CD4-positive, alpha-beta memory T cell (primary cell): Measurements from ENCODE around the gene LYSET. TPM values are rescaled to one million over a fixed set of nuclear protein-coding genes. Genes with fewer than 3 reads are reported as not detected.

Source experiments
- CTCF ChIA-PET: fragments of 350-600 bp; sonication (Branson Sonifier 250); formaldehyde crosslinking; loops from one replicate; lab custom pipeline; 2021; ENCODE audit warnings: inconsistent platforms; ENCODE audit not compliant: partially characterized antibody; lab: Charles Lee
- POLR2A ChIA-PET: fragments of 350-600 bp; sonication (Branson Sonifier 250); formaldehyde crosslinking; loops from one replicate; lab custom pipeline; 2021; ENCODE audit not compliant: partially characterized antibody; lab: Charles Lee
- DNase-seq, 5 donors: peaks; one replicate each; pipeline versions ENCODE4 v3.0.0 to v3.0.0-alpha.2; 2020 to 2022; ENCODE audit warnings: mixed read lengths in 1 of 5
- H3K27ac ChIP-seq: one replicate; pipeline ENCODE4 v1.7.0; 2013; ENCODE audit warnings: low read depth, low read length
- H3K27me3 ChIP-seq: 2 replicates; pipeline ENCODE4 v1.7.0; 2013; ENCODE audit warnings: mild to moderate bottlenecking, low read length, moderate library complexity; ENCODE audit not compliant: insufficient read depth
- H3K36me3 ChIP-seq: 2 replicates; pipeline ENCODE4 v1.7.0; 2013; ENCODE audit warnings: mild to moderate bottlenecking, low read length, moderate library complexity; ENCODE audit not compliant: insufficient read depth
- H3K4me1 ChIP-seq: 2 replicates; pipeline ENCODE4 v1.7.0; 2013; ENCODE audit warnings: mild to moderate bottlenecking, low read length, moderate library complexity; ENCODE audit not compliant: insufficient read depth
- H3K4me3 ChIP-seq, 2 donors: one replicate each; pipeline ENCODE4 v1.7.0; 2013; ENCODE audit warnings: low read length in 2 of 2, mild to moderate bottlenecking in 1 of 2
- H3K9me3 ChIP-seq, 2 donors: one replicate each; pipeline ENCODE4 v1.7.0; 2013; ENCODE audit warnings: low read length in 2 of 2, control low read depth in 1 of 2; ENCODE audit not compliant: control insufficient read depth in 1 of 2
- H3K27ac Mint-ChIP-seq, 7 donors: one replicate each; pipeline ENCODE4 v1.8.0; 2020 to 2021; ENCODE audit warnings: mixed read lengths in 7 of 7, mild to moderate bottlenecking in 6 of 7, inconsistent platforms in 3 of 7, moderate library complexity in 3 of 7
- H3K27me3 Mint-ChIP-seq, 2 donors: one replicate each; pipeline ENCODE4 v1.8.0; 2020 to 2021; ENCODE audit warnings: mixed read lengths in 2 of 2
- H3K36me3 Mint-ChIP-seq, 2 donors: one replicate each; pipeline ENCODE4 v1.8.0; 2020 to 2021; ENCODE audit warnings: mixed read lengths in 2 of 2, inconsistent platforms in 1 of 2, mild to moderate bottlenecking in 1 of 2
- H3K4me1 Mint-ChIP-seq, 4 donors: one replicate each; pipeline ENCODE4 v1.8.0; 2020 to 2021; ENCODE audit warnings: mixed read lengths in 4 of 4, mild to moderate bottlenecking in 1 of 4
- H3K4me3 Mint-ChIP-seq, 8 donors: one replicate each; pipeline ENCODE4 v1.8.0; 2020 to 2021; ENCODE audit warnings: mixed read lengths in 8 of 8, mild to moderate bottlenecking in 7 of 8, moderate library complexity in 6 of 8, inconsistent platforms in 3 of 8
- H3K9me3 Mint-ChIP-seq, 8 donors: one replicate each; pipeline ENCODE4 v1.8.0; 2020 to 2021; ENCODE audit warnings: mixed read lengths in 8 of 8, mild to moderate bottlenecking in 5 of 8, inconsistent platforms in 3 of 8, moderate library complexity in 1 of 8
- intact Hi-C: fragments of 100-400 bp; cut with micrococcal nuclease; formaldehyde crosslinking; loops from one replicate; pipeline ENCODE4 v1.15.1; 2023
- polyA plus RNA-seq, 2 donors: library from polyadenylated mRNA; unstranded; fragments of 300-500 nt; fragmentation: Illumina TruSeq; gene quantifications; one replicate each; pipeline ENCODE4 v1.2.3, GENCODE V29; 2021
- total RNA-seq, 2 experiments: library from RNA; stranded (reverse); gene quantifications; one replicate each; pipeline ENCODE4 v1.2.3, GENCODE V29; 2021

Gene LYSET
- total and polyA plus RNA-seq, 4 experiments from 2014 or later, result 20.2 to 44.5 (median 30.7) TPM

- peaks cover 29 to 41% (median 37%) of the 10 kb centered on the region in 4 donors for H3K4me1 Mint-ChIP-seq
- no peak overlapping the region for H3K4me3 ChIP-seq
- H3K9me3 ChIP-seq, result no peaks in the 10 kb centered on the region
- H3K4me3 Mint-ChIP-seq, result peak overlapping the region; percentile 64 to 80 (median 66)
- H3K27ac Mint-ChIP-seq, result peak overlapping the region; percentile 7 to 93 (median 88)
- H3K9me3 Mint-ChIP-seq, result no peaks in the 10 kb centered on the region
- intact Hi-C loops, result loop anchor here (10.0 kb wide), 1 partner anchor 392 kb away; the partner anchor contains the start of gene GOLGA5
- POLR2A ChIA-PET, result interaction anchor here (0.6 to 2.1 kb wide), 3 partner anchors 13 to 460 kb away, joined by 3 to 10 read pairs (median 3); partner anchors contain the start of genes GON7 and UBR7
- H3K36me3 ChIP-seq, result peaks cover 7% of the 10 kb centered on the region
- H3K27me3 Mint-ChIP-seq, result no peaks in the 10 kb centered on the region
- CTCF ChIA-PET, result interaction anchor here (1.0 to 5.6 kb wide), 5 partner anchors 8 to 73 kb away, joined by 4 to 41 read pairs (median 15); partner anchors contain the start of genes GON7 and UBR7
- H3K4me1 ChIP-seq, result peaks cover 37% of the 10 kb centered on the region
- no peaks in the 10 kb centered on the region for H3K27me3 ChIP-seq
- DNase-seq, result no peak
- peaks cover 11 to 24% of the 10 kb centered on the region in 2 donors for H3K36me3 Mint-ChIP-seq
- H3K27ac ChIP-seq, result no peak overlapping the region
These were observed 1.3 kb downstream of the LYSET start for GRCh38 chr14:93186466-93186865.

DNA sequence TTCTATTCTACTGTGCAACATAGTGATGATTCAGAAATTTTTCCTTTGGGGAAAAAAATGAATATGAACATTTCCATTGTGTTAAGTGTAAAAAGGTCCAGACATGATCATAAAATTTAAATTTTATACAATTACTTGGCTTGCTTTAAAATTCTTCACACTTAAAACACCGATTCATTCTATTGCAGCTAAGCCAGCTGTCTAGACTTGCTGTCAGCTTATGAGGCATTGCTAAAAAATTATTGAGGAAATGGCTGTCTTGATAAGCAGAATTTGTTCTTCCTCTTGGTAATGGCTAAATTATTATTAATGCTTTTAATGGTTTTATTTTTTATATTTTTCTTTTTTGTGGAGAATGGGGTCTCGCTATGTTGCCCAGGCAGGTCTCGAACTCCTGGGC is 1.8 kb downstream of the LYSET start:
- Histone ChIP-seq H3K9me3 (no peaks in the 10 kb centered on the region), H3K27ac (no peak overlapping the region), H3K36me3 (peaks cover 5% of the 10 kb centered on the region), H3K4me1 (peaks cover 37% of the 10 kb centered on the region), H3K27me3 (no peaks in the 10 kb centered on the region), H3K4me3 (no peak overlapping the region)
- no peaks in the 10 kb centered on the region for H3K9me3 Mint-ChIP-seq
- ChIA-PET POLR2A (interaction anchor here (0.6 to 2.1 kb wide), 3 partner anchors 12 to 461 kb away, joined by 3 to 10 read pairs (median 3); partner anchors contain the start of genes GON7 and UBR7), CTCF (interaction anchor here (1.0 to 5.6 kb wide), 5 partner anchors 8 to 73 kb away, joined by 4 to 41 read pairs (median 15); partner anchors contain the start of genes GON7 and UBR7)
- peaks cover 7 to 20% of the 10 kb centered on the region in 2 donors for H3K36me3 Mint-ChIP-seq
- no peaks in the 10 kb centered on the region for H3K27me3 Mint-ChIP-seq
- H3K4me1 Mint-ChIP-seq, result peaks cover 26 to 40% (median 35%) of the 10 kb centered on the region in 4 donors
- peak overlapping the region in 3 of 7 donors; percentile 87 to 92 (median 88) for H3K27ac Mint-ChIP-seq
- intact Hi-C loops, result loop anchor here (10.0 kb wide), 1 partner anchor 392 kb away; the partner anchor contains the start of gene GOLGA5
- DNase-seq, result no peak
- H3K4me3 Mint-ChIP-seq, result peak overlapping the region in 1 of 8 donors; percentile 65

- no peaks in the 10 kb centered on the region for H3K9me3 ChIP-seq
- no peaks in the 10 kb centered on the region for H3K27me3 Mint-ChIP-seq
- no peak overlapping the region for H3K27ac ChIP-seq
- H3K36me3 ChIP-seq, result no peaks in the 10 kb centered on the region
- H3K4me3 Mint-ChIP-seq, result no peak overlapping the region
- no peaks in the 10 kb centered on the region for H3K27me3 ChIP-seq
- H3K4me3 ChIP-seq, result no peak overlapping the region
- H3K27ac Mint-ChIP-seq, result no peak overlapping the region
- H3K4me1 ChIP-seq, result no peaks in the 10 kb centered on the region
- no peak for DNase-seq
- intact Hi-C loops, result no loop called here
- H3K4me1 Mint-ChIP-seq, result peaks cover 0 to 4% (median 1%) of the 10 kb centered on the region in 4 donors
- no peaks in the 10 kb centered on the region for H3K9me3 Mint-ChIP-seq
- H3K36me3 Mint-ChIP-seq, result no peaks in the 10 kb centered on the region
- POLR2A ChIA-PET, result interaction anchor here (0.6 to 1.5 kb wide), 2 partner anchors 11 to 38 kb away, joined by 3 to 7 read pairs; partner anchors contain the start of genes GON7 and UBR7
- CTCF ChIA-PET, result interaction anchor here (0.9 to 1.6 kb wide), 4 partner anchors 9 to 17 kb away, joined by 3 to 6 read pairs (median 4); partner anchors contain the start of genes GON7, LYSET and UBR7
These were observed 10.3 kb downstream of the LYSET start for GRCh38 chr14:93195316-93195999.

GRCh38 chr14:93199031-93199430 is 13.9 kb downstream of the LYSET start:
- no peak for DNase-seq
- Histone ChIP-seq H3K27ac (no peak overlapping the region), H3K27me3 (no peaks in the 10 kb centered on the region), H3K9me3 (no peaks in the 10 kb centered on the region), H3K4me3 (no peak overlapping the region), H3K36me3 (no peaks in the 10 kb centered on the region), H3K4me1 (no peaks in the 10 kb centered on the region)
- no peaks in the 10 kb centered on the region for H3K27me3 Mint-ChIP-seq
- peaks cover 0 to 5% (median under 1%) of the 10 kb centered on the region in 4 donors for H3K4me1 Mint-ChIP-seq
- no peak overlapping the region for H3K4me3 Mint-ChIP-seq
- CTCF ChIA-PET, result interaction anchor here (1.3 to 1.4 kb wide), 2 partner anchors 10 to 14 kb away, joined by 4 read pairs; partner anchors contain the start of genes LYSET and MOAP1
- intact Hi-C loops, result no loop called here
- peaks cover 0 to 5% of the 10 kb centered on the region in 2 donors for H3K36me3 Mint-ChIP-seq
- H3K27ac Mint-ChIP-seq, result peak overlapping the region in 1 of 7 donors; percentile 29
- no peaks in the 10 kb centered on the region for H3K9me3 Mint-ChIP-seq
- POLR2A ChIA-PET, result interaction anchor here (0.7 to 1.4 kb wide), 3 partner anchors 12 to 15 kb away, joined by 3 read pairs; partner anchors contain the start of genes LYSET and MOAP1

DNA sequence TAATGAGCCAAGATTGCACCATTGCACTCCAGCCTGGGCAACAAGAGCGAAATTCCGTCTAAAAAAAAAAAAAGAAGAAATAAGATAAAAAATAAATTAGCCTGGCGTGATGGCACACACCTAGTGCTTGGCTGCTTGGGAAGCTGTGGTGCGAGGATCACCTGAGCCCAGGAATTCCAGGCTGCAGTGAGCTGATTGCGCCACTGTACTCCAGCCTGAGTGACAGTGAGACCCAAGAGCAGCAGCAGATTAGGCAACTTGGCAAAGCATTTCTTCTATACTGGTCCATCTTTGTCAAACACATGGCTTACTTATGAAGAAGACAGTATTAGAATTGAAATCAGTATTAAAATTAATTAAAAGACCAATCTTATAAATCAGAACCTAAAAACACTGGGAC is 15.4 kb downstream of the LYSET start:
- ChIA-PET CTCF (no interaction called here), POLR2A (interaction anchor here (1.4 kb wide), 1 partner anchor 17 kb away, joined by 3 read pairs; no protein-coding TSS in a partner anchor)
- H3K27me3 Mint-ChIP-seq, result no peaks in the 10 kb centered on the region
- Histone ChIP-seq H3K4me3 (no peak overlapping the region), H3K27ac (no peak overlapping the region), H3K4me1 (peaks cover 13% of the 10 kb centered on the region), H3K27me3 (no peaks in the 10 kb centered on the region), H3K9me3 (no peaks in the 10 kb centered on the region), H3K36me3 (no peaks in the 10 kb centered on the region)
- no peak for DNase-seq
- H3K27ac Mint-ChIP-seq, result no peak overlapping the region
- H3K9me3 Mint-ChIP-seq, result no peaks in the 10 kb centered on the region
- H3K4me1 Mint-ChIP-seq, result peaks cover 10 to 20% (median 13%) of the 10 kb centered on the region in 4 donors
- peaks cover 0 to 6% of the 10 kb centered on the region in 2 donors for H3K36me3 Mint-ChIP-seq
- H3K4me3 Mint-ChIP-seq, result no peak overlapping the region
- intact Hi-C loops, result no loop called here

GRCh38 chr14:93201155-93201704 is 16.1 kb downstream of the LYSET start:
- no peak for DNase-seq
- Mint-ChIP-seq H3K4me3 (no peak overlapping the region), H3K36me3 (peaks cover 0 to 10% of the 10 kb centered on the region in 2 donors), H3K4me1 (peaks cover 14 to 27% (median 19%) of the 10 kb centered on the region in 4 donors), H3K27ac (peak overlapping the region in 1 of 7 donors; percentile 47), H3K9me3 (no peaks in the 10 kb centered on the region), H3K27me3 (no peaks in the 10 kb centered on the region)
- intact Hi-C loops, result no loop called here
- H3K9me3 ChIP-seq, result no peaks in the 10 kb centered on the region
- H3K27me3 ChIP-seq, result no peaks in the 10 kb centered on the region
- no peak overlapping the region for H3K4me3 ChIP-seq
- peaks cover 19% of the 10 kb centered on the region for H3K4me1 ChIP-seq
- POLR2A ChIA-PET, result no interaction called here
- H3K27ac ChIP-seq, result no peak overlapping the region
- CTCF ChIA-PET, result no interaction called here
- H3K36me3 ChIP-seq, result no peaks in the 10 kb centered on the region
